ENCODE measurements around the gene NSL1.
A peak's percentile ranks its signal among the peaks of the same experiment; 100 is the strongest.

The NSL1 gene

GRCh38 chr1:212785871-212786270 is 5.7 kb downstream of the NSL1 start:
- Histone ChIP-seq H3K36me3 (ENCODE audit: insufficient read depth, low read length) (peaks cover 60% of the 10 kb centered on the region), H3K4me3 (ENCODE audit: low read depth in 1 of 2, low read length in 2 of 2) (no peak overlapping the region), H3K27ac (ENCODE audit: low read length) (no peak overlapping the region), H3K79me2 (ENCODE audit: insufficient read depth, low read length) (peaks cover 36% of the 10 kb centered on the region), H3K27me3 (ENCODE audit: insufficient read depth, low read length, poor library complexity) (no peaks in the 10 kb centered on the region), H3K9me3 (ENCODE audit: insufficient read depth, low read length, severe bottlenecking) (no peaks in the 10 kb centered on the region), H3K4me1 (ENCODE audit: insufficient read depth, low read length) (peaks cover 27% of the 10 kb centered on the region), H4K20me1 (ENCODE audit: insufficient read depth, low read length) (no peaks in the 10 kb centered on the region), H2AFZ (ENCODE audit: low read depth, low read length) (no peak overlapping the region), H3K9ac (ENCODE audit: low read depth, low read length) (no peak overlapping the region), H3K4me2 (ENCODE audit: insufficient read depth, low read length) (no peak overlapping the region)
- DNase-seq (no peak), ATAC-seq (ENCODE audit: insufficient read depth, low read depth) (no peak)
- no peak for TF ChIP-seq CTCF (IDR thresholded peaks at IDR 0.05; ENCODE audit: borderline replicate concordance, extremely low read depth, low read length, poor library complexity, severe bottlenecking)
- TF ChIP-seq EZH2 (IDR thresholded peaks at IDR 0.05; ENCODE audit: borderline replicate concordance, low read depth, low read length, severe bottlenecking): no peak

DNA sequence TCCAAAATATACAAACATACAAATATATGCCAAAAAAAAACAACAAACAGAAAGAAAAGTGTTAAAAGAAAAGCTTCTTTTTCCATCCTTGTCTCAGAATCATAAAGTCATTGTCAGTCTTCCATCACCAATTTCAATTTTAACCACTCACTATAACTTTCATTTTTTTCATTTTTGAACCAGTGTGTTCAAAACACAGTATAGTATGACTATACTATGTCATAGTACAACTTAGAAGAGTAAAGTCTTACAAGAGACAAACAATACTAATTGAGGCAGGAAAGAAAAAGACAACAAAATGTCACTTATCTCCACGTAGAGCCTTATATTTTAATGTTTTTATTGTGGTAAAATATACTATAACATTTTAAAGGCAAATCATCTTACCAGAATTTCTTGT is 7.6 kb downstream of the NSL1 start:
- Histone ChIP-seq H2AFZ (ENCODE audit: low read depth, low read length) (no peak overlapping the region), H3K4me1 (ENCODE audit: insufficient read depth, low read length) (peaks cover 10% of the 10 kb centered on the region), H3K9ac (ENCODE audit: low read depth, low read length) (no peak overlapping the region), H3K27me3 (ENCODE audit: insufficient read depth, low read length, poor library complexity) (no peaks in the 10 kb centered on the region), H3K4me3 (ENCODE audit: low read depth in 1 of 2, low read length in 2 of 2) (no peak overlapping the region), H3K79me2 (ENCODE audit: insufficient read depth, low read length) (peaks cover 19% of the 10 kb centered on the region), H3K9me3 (ENCODE audit: insufficient read depth, low read length, severe bottlenecking) (no peaks in the 10 kb centered on the region), H4K20me1 (ENCODE audit: insufficient read depth, low read length) (no peaks in the 10 kb centered on the region), H3K4me2 (ENCODE audit: insufficient read depth, low read length) (no peak overlapping the region), H3K36me3 (ENCODE audit: insufficient read depth, low read length) (peaks cover 63% of the 10 kb centered on the region), H3K27ac (ENCODE audit: low read length) (no peak overlapping the region)
- no peak for DNase-seq
- no peak for TF ChIP-seq CTCF (IDR thresholded peaks at IDR 0.05; ENCODE audit: borderline replicate concordance, extremely low read depth, low read length, poor library complexity, severe bottlenecking)
- no peak for TF ChIP-seq EZH2 (IDR thresholded peaks at IDR 0.05; ENCODE audit: borderline replicate concordance, low read depth, low read length, severe bottlenecking)
- ATAC-seq (ENCODE audit: insufficient read depth, low read depth): no peak

GRCh38 chr1:212782422-212783154 is 9.0 kb downstream of the NSL1 start:
- ATAC-seq (ENCODE audit: insufficient read depth, low read depth) (peak; percentile 74), DNase-seq (no peak)
- H4K20me1 ChIP-seq (ENCODE audit: insufficient read depth, low read length): no peaks in the 10 kb centered on the region
- H3K9me3 ChIP-seq (ENCODE audit: insufficient read depth, low read length, severe bottlenecking): no peaks in the 10 kb centered on the region
- no peak overlapping the region for H3K9ac ChIP-seq (ENCODE audit: low read depth, low read length)
- no peak overlapping the region for H3K4me3 ChIP-seq (ENCODE audit: low read depth in 1 of 2, low read length in 2 of 2)
- no peak overlapping the region for H2AFZ ChIP-seq (ENCODE audit: low read depth, low read length)
- no peak overlapping the region for H3K27ac ChIP-seq (ENCODE audit: low read length)
- no peak overlapping the region for H3K4me2 ChIP-seq (ENCODE audit: insufficient read depth, low read length)
- no peaks in the 10 kb centered on the region for H3K27me3 ChIP-seq (ENCODE audit: insufficient read depth, low read length, poor library complexity)
- TF ChIP-seq EZH2 (IDR thresholded peaks at IDR 0.05; ENCODE audit: borderline replicate concordance, low read depth, low read length, severe bottlenecking) (no peak), CTCF (IDR thresholded peaks at IDR 0.05; ENCODE audit: borderline replicate concordance, extremely low read depth, low read length, poor library complexity, severe bottlenecking) (peak; percentile 76)
- peaks cover 6% of the 10 kb centered on the region; the same call in 1 of the 2 replicates for H3K79me2 ChIP-seq (ENCODE audit: insufficient read depth, low read length)
- peaks cover 63% of the 10 kb centered on the region for H3K36me3 ChIP-seq (ENCODE audit: insufficient read depth, low read length)
- H3K4me1 ChIP-seq (ENCODE audit: insufficient read depth, low read length): no peaks in the 10 kb centered on the region
